M059J (cell line): ENCODE results near the gene C5orf24. TPM values are rescaled to one million over a fixed set of nuclear protein-coding genes. Genes with fewer than 3 reads are reported as not detected.

Experiments used
- DNase-seq: peaks from one replicate; pipeline ENCODE4 v3.0.0-alpha.2; 2012; ENCODE audit warnings: low read depth
- total RNA-seq: library from RNA; depleted of rRNA; stranded (reverse); fragments of >200 nt; shearing (Covaris generic); gene quantifications from 2 replicates; pipeline ENCODE4 v1.2.3, GENCODE V29; 2014; rRNA removed

Gene C5orf24
- total RNA-seq, 1 experiment from 2014 or later, result 44.3 TPM

DNA sequence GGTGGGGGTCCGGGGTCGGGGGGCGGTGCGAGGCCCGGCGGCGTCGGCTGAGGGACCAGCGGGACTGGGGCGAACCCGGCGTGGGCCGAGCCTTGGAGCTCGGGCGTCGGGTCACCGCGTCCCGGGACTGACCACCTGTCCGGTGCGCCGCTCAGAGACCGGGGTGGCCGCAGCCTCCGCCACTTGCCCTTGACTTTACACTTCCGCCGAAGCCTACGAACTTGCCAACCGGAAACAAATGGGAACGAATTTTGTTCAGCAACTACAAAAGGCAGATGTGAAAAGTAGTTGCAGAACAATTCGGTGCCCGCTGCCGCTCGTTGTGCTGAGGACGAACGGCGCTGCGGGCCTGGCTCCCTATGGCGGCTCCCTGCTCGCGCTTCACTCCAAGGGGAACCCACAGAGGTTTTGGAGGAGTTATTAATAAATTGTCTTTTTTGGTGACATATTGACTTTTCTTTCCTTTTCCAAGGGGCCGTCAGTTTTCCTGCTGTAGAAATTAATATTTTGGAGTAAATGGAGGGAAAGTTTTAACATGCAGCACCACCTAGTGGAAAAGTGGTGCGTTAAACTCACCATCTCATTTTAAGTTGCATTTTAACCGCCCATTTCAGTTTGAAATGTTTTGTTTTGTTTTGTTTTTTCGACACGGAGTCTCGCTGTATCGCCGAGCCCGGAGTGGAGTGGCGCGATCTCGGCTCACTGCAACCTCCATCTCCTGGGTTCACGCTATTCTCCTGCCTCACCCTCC, 59.7 kb downstream of the C5orf24 start:
- DNase-seq, result peak; percentile 66

DNA sequence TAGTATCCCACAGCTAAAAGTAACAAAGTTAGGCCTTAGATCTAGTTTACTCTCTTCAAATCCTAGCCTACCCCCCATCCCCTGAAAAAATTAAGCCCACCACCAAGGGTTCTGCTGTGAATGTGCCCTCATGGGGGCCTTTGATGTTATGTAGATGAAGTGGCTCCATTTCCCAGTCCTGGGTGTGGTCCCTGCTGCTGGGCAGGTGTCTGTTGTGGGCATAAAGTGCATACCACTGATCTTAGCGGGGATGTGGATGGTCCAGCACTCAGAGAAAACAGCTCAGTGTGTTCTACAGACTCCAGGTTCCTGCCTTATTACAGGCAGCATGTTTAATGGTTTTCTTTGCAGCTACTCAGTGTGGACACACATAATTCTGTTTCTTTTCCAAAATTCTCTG, 61.0 kb downstream of the C5orf24 start:
- no peak for DNase-seq

Other genes starting within 250 kb of the C5orf24 start
- gene SAR1B, start 213.1 kb upstream of the C5orf24 start, total RNA-seq, result 33.9 and 90.3 TPM in 2 replicates
- 29.2 and 40.6 TPM in 2 replicates for gene SEC24A, start 197.2 kb upstream of the C5orf24 start, total RNA-seq
- 18.1 and 25.4 TPM in 2 replicates for gene CAMLG, start 107.4 kb upstream of the C5orf24 start, total RNA-seq
- gene DDX46, start 87.2 kb upstream of the C5orf24 start, total RNA-seq, result 25.7 and 29.0 TPM in 2 replicates
- 90.4 and 95.7 TPM in 2 replicates for gene TXNDC15, start 28.4 kb downstream of the C5orf24 start, total RNA-seq
- gene PCBD2, start 59.2 kb downstream of the C5orf24 start, total RNA-seq, result 2.8 and 6.0 TPM in 2 replicates
- gene CATSPER3, start 121.9 kb downstream of the C5orf24 start, total RNA-seq, result not detected in 2 replicates
- gene PITX1, start 188.3 kb downstream of the C5orf24 start, total RNA-seq, result 4.6 and 15.3 TPM in 2 replicates